Ovary (tissue), 9 donors: Measurements from ENCODE around the gene DMP1. TPM values are rescaled to one million over a fixed set of nuclear protein-coding genes. Genes with fewer than 3 reads are reported as not detected.
"Not testable (repeated sequence)": the region's sequence is repeated elsewhere in the genome, so short reads cannot be mapped to it uniquely, and the experiment has no call there.

Experiments
- DNase-seq, 5 donors: peaks; one replicate each; pipeline ENCODE4 v3.0.0-alpha.2; 2019 to 2020
- H3K27ac ChIP-seq, 2 donors: fragments of 200-600 bp; one replicate each; pipeline versions ENCODE4 v1.5.1 to v1.8.0; 2019 to 2022
- H3K27me3 ChIP-seq: fragments of 200-600 bp; one replicate; pipeline ENCODE4 v1.8.0; 2022
- H3K36me3 ChIP-seq: fragments of 200-600 bp; sonication (generic); one replicate; pipeline ENCODE4 v1.5.1; 2019
- H3K4me1 ChIP-seq: one replicate; pipeline ENCODE4 v1.8.1; 2013; ENCODE audit warnings: mild to moderate bottlenecking, moderate library complexity; ENCODE audit not compliant: insufficient read depth
- H3K4me3 ChIP-seq: fragments of 200-600 bp; sonication (generic); one replicate; pipeline ENCODE4 v1.5.1; 2017
- H3K9me3 ChIP-seq, 2 donors: fragments of 200-600 bp in 1 of 2; sonication (generic) in 1 of 2; one replicate each; pipeline versions ENCODE4 v1.5.1 to v1.8.1; 2013 to 2019; ENCODE audit warnings: mild to moderate bottlenecking in 1 of 2, moderate library complexity in 1 of 2
- EP300 ChIP-seq: sonication (generic); formaldehyde crosslinking; IDR thresholded peaks from one replicate; pipeline ENCODE4 v1.6.1; 2017; ENCODE audit warnings: antibody characterized with exemption
- POLR2A ChIP-seq: fragments of 450-650 bp; IDR thresholded peaks from one replicate; pipeline ENCODE4 v1.6.1; 2017; ENCODE audit warnings: antibody characterized with exemption, mild to moderate bottlenecking, moderate library complexity
- WGBS, 3 donors: extraction: QIAGEN DNeasy Blood & Tissue Kit in 1 of 3; methylation state at CpG; one replicate each; pipeline versions ENCODE4 v1.1.5 to v1.1.7; 2013 to 2017; 5-methylcytosine and 5-hydroxymethylcytosine counted together
- intact Hi-C, 4 donors: fragments of 100-400 bp; cut with DNase I; formaldehyde crosslinking; loops; one replicate each; pipeline versions ENCODE4 v1.11.0 to v1.15.1; 2022 to 2023
- polyA plus RNA-seq, 2 donors: library from polyadenylated mRNA; stranded (reverse); fragments of 200-250 nt in 1 of 2; fragments of 350-450 nt in 1 of 2; fragmentation: Illumina TruSeq in 1 of 2; extraction: RNeasy Lipid Tissue Mini Kit (QIAGEN cat#74804) in 1 of 2; gene quantifications; one replicate each; pipeline ENCODE4 v1.2.3, GENCODE V29; 2013 to 2014
- total RNA-seq, 7 donors: library from RNA; depleted of rRNA in 2 of 7; stranded (reverse); fragments of >200 nt in 2 of 7; fragmentation: NEBNext Ultra II Directional in 3 of 7; extraction: Animal tissue kit (Norgen Biotek cat#: 25700) in 3 of 7; gene quantifications; one replicate each; pipeline versions ENCODE4 v1.1.0 to v1.2.4, GENCODE V29; 2016 to 2023
- TF ChIP-seq, protein P1 (sequence below), 3 donors: fragments of 450-650 bp in 2 of 3; fragments of 200-600 bp in 1 of 3; IDR thresholded peaks; one replicate each; pipeline versions ENCODE4 v1.5.1 to v1.8.0; 2016 to 2022; ENCODE audit warnings: antibody characterized with exemption in 3 of 3, mild to moderate bottlenecking in 1 of 3
- donor health status: DM: no; HTN: no; CAD: no; lungs with moderate emphysema.
- donor health status: DM: no; HTN: no; CAD: no.
- donor health status: Bipolar disorder and iron deficiency.
- donor health status: DM: yes; HTN: yes; CAD: no.
- donor health status: DM: no; HTN: no; CAD: no.
- donor health status: DM: yes; HTN: yes; CAD: no.

The DMP1 gene
- total and polyA plus RNA-seq, 9 donors, result not detected

DNA sequence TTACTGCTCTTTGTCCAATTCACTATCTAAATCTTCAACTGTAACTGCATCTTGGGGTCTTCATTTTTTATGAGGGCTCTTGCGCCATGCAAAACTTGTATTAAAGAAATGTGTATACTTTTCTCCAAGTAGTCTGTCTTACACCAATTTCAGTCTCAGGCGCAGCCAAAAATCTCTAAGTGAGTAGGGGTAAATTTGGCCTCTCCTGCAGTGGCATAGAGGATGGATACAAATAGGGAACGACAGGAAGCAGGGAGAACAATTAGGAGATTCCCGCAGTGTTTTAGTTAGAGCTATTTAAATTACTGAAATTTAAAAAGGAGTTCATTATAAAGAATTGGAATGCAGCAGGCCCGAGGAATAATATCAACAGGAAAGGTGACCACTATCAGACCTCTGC is 30.2 kb downstream of the DMP1 start:
- DNase-seq, result no peak
- WGBS, 3 donors, result 49 to 61% (median 57%) methylated on average over 5 of the region's 5 CpGs
- Histone ChIP-seq H3K36me3 (no peaks in the 10 kb centered on the region), H3K4me1 (peaks cover 2% of the 10 kb centered on the region), H3K4me3 (no peak overlapping the region), H3K27ac (no peak overlapping the region), H3K9me3 (peaks cover 0 to 5% of the 10 kb centered on the region in 2 donors), H3K27me3 (no peaks in the 10 kb centered on the region)
- TF ChIP-seq, protein P1, sequence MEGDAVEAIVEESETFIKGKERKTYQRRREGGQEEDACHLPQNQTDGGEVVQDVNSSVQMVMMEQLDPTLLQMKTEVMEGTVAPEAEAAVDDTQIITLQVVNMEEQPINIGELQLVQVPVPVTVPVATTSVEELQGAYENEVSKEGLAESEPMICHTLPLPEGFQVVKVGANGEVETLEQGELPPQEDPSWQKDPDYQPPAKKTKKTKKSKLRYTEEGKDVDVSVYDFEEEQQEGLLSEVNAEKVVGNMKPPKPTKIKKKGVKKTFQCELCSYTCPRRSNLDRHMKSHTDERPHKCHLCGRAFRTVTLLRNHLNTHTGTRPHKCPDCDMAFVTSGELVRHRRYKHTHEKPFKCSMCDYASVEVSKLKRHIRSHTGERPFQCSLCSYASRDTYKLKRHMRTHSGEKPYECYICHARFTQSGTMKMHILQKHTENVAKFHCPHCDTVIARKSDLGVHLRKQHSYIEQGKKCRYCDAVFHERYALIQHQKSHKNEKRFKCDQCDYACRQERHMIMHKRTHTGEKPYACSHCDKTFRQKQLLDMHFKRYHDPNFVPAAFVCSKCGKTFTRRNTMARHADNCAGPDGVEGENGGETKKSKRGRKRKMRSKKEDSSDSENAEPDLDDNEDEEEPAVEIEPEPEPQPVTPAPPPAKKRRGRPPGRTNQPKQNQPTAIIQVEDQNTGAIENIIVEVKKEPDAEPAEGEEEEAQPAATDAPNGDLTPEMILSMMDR (IDR thresholded peaks at IDR 0.05), result no peak
- TF ChIP-seq POLR2A (no peak), EP300 (no peak)
- intact Hi-C loops, result loop anchor here in 1 of 4 donors (10.0 kb wide), 1 partner anchor 145 kb away; no protein-coding TSS in a partner anchor

GRCh38 chr4:87688316-87688715 is 38.2 kb downstream of the DMP1 start:
- WGBS, 3 donors, result 60 to 76% (median 70%) methylated on average over 3 of the region's 3 CpGs
- intact Hi-C loops, result loop anchor here in 1 of 4 donors (10.0 kb wide), 1 partner anchor 136 kb away; no protein-coding TSS in a partner anchor
- no peaks in the 10 kb centered on the region for H3K36me3 ChIP-seq
- no peak for TF ChIP-seq EP300
- TF ChIP-seq POLR2A, result no peak
- TF ChIP-seq, protein P1 (IDR thresholded peaks at IDR 0.05), result no peak
- H3K27ac ChIP-seq, result no peak overlapping the region
- H3K27me3 ChIP-seq, result no peaks in the 10 kb centered on the region
- H3K4me1 ChIP-seq, result no peaks in the 10 kb centered on the region
- no peak overlapping the region for H3K4me3 ChIP-seq
- DNase-seq, result no peak
- H3K9me3 ChIP-seq, result peaks cover 0 to 4% of the 10 kb centered on the region in 2 donors

GRCh38 chr4:87690947-87691346 is 40.9 kb downstream of the DMP1 start:
- not testable (repeated sequence) for H3K36me3 ChIP-seq, H3K27me3 ChIP-seq, H3K27ac ChIP-seq, H3K4me1 ChIP-seq, H3K9me3 ChIP-seq, H3K4me3 ChIP-seq, DNase-seq
- intact Hi-C loops, result loop anchor here in 2 of 4 donors (10.0 kb wide), 2 partner anchors 134 to 154 kb away; no protein-coding TSS in a partner anchor
- WGBS, 3 donors, result 84 to 96% (median 90%) methylated on average over 1 of the region's 1 CpG

- 21 to 33% (median 32%) methylated on average over 1 of the region's 1 CpG for WGBS, 3 donors
- intact Hi-C loops, result loop anchor here in 2 of 4 donors (10.0 kb wide), 2 partner anchors 133 to 153 kb away; no protein-coding TSS in a partner anchor
- H3K9me3 ChIP-seq, H3K27me3 ChIP-seq, H3K27ac ChIP-seq, H3K4me1 ChIP-seq, H3K36me3 ChIP-seq, DNase-seq, H3K4me3 ChIP-seq: not testable (repeated sequence)
These were observed 42.0 kb downstream of the DMP1 start for GRCh38 chr4:87692060-87692459.

DNA sequence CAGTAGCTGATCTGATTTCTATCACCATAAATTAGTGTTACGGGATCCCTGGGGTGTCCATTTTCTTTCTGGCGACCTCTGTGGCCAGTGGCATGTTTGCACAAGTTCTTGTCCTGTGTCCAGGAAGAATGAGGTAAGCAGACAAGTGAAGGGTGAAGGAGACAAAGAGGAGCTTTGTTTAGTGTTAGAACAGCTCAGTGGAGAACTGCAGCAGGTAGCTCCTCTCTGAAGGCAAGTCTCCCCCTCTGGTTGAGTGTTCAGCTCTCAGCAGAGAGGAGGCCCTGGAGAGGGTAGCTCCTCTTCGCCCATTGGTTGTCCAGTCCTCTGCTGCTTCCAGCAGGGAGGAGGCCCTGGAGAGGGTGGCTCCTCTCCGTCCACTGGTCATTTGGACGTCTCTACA is 47.2 kb downstream of the DMP1 start:
- TF ChIP-seq, protein P1 (IDR thresholded peaks at IDR 0.05), result no peak
- TF ChIP-seq POLR2A, result no peak
- intact Hi-C loops, result loop anchor here in 2 of 4 donors (10.0 kb wide), 2 partner anchors 128 to 148 kb away; no protein-coding TSS in a partner anchor
- WGBS, 3 donors, result 88 to 93% (median 91%) methylated on average over 4 to 5 of the region's 5 CpGs
- Histone ChIP-seq H3K4me3 (no peak overlapping the region), H3K27me3 (no peaks in the 10 kb centered on the region), H3K9me3 (peaks cover 0 to 2% of the 10 kb centered on the region in 2 donors), H3K4me1 (no peaks in the 10 kb centered on the region), H3K27ac (no peak overlapping the region), H3K36me3 (no peaks in the 10 kb centered on the region)
- DNase-seq, result no peak
